Panc1 (cell line): Measurements from ENCODE around the gene ASTN2. TPM values are rescaled to one million over a fixed set of nuclear protein-coding genes. Genes with fewer than 3 reads are reported as not detected.

ENCODE experiments used
- ATAC-seq: fragments of 200-7000 bp; cut with Tn5 transposase; 2 replicates; pipeline ENCODE4 v1.9.1; 2020; ENCODE audit warnings: mild to moderate bottlenecking, moderate library complexity
- BruUV-seq: library from RNA; stranded (reverse); fragments of 400-500 nt; replicated peaks from 2 replicates; lab custom pipeline; 2021; lab: Mats Ljungman, UMichigan
- CTCF ChIA-PET: fragments of 300-600 bp; sonication (Branson Sonifier 250); formaldehyde crosslinking; loops from one replicate; lab custom pipeline; 2022; ENCODE audit warnings: antibody characterized with exemption; lab: Charles Lee
- POLR2A ChIA-PET: fragments of 300-600 bp; sonication (Branson Sonifier 250); formaldehyde crosslinking; loops from one replicate; lab custom pipeline; 2022; ENCODE audit warnings: antibody characterized with exemption; lab: Charles Lee
- DNase-seq: peaks from one replicate; pipeline ENCODE4 v3.0.0-alpha.2; 2010; ENCODE audit warnings: low read depth, low spot score
- H3K27ac ChIP-seq: 2 replicates; pipeline ENCODE4 v1.5.1; 2011; ENCODE audit warnings: mild to moderate bottlenecking, low read length, inconsistent platforms
- H3K27me3 ChIP-seq: fragments of 200-500 bp; sonication (Bioruptor generic); 2 replicates; pipeline ENCODE4 v1.6.0; 2014; ENCODE audit warnings: low read length, inconsistent platforms; ENCODE audit not compliant: control insufficient read depth, insufficient read depth
- H3K36me3 ChIP-seq: fragments of 200-500 bp; sonication (Bioruptor generic); 2 replicates; pipeline ENCODE4 v1.5.1; 2014; ENCODE audit warnings: inconsistent platforms, mild to moderate bottlenecking, low read length, moderate library complexity; ENCODE audit not compliant: control insufficient read depth, insufficient read depth
- H3K4me1 ChIP-seq: 2 replicates; pipeline ENCODE4 v1.5.1; 2011; ENCODE audit warnings: inconsistent platforms, mild to moderate bottlenecking, low read length, moderate library complexity; ENCODE audit not compliant: control insufficient read depth, insufficient read depth
- H3K4me3 ChIP-seq, 2 experiments: 2 replicates each; pipeline ENCODE4 v1.5.1; 2011 to 2012; ENCODE audit warnings: low read depth in 2 of 2, low read length in 2 of 2, mild to moderate bottlenecking in 2 of 2, inconsistent platforms in 1 of 2, moderate library complexity in 1 of 2
- H3K9me3 ChIP-seq: fragments of 200-500 bp; sonication (Bioruptor generic); 2 replicates; pipeline ENCODE4 v1.5.1; 2014; ENCODE audit warnings: low read depth, mild to moderate bottlenecking, inconsistent platforms, low read length, moderate library complexity; ENCODE audit not compliant: control insufficient read depth, insufficient read depth
- CTCF ChIP-seq: fragments of 450-650 bp; IDR thresholded peaks from 2 replicates; pipeline ENCODE4 v1.5.1; 2017; ENCODE audit warnings: mild to moderate bottlenecking
- POLR2AphosphoS5 ChIP-seq: IDR thresholded peaks from 2 replicates; pipeline ENCODE4 v1.6.1; 2012; ENCODE audit warnings: mild to moderate bottlenecking, low read depth, low read length, moderate library complexity
- SIN3A ChIP-seq: IDR thresholded peaks from 2 replicates; pipeline ENCODE4 v1.6.1; 2012; ENCODE audit warnings: low read depth, mild to moderate bottlenecking, low read length, moderate library complexity, borderline replicate concordance; ENCODE audit not compliant: insufficient read depth
- TCF7L2 ChIP-seq: IDR thresholded peaks from 2 replicates; pipeline ENCODE4 v1.6.1; 2011; ENCODE audit warnings: mild to moderate bottlenecking, low read depth, low read length, inconsistent platforms
- in situ Hi-C: cut with HindIII; loops from 2 replicates; pipeline ENCODE4 v1.10.0; 2016; ENCODE audit warnings: low sequenced_read_pairs, low pct_unique_long_range_greater_than_20kb
- intact Hi-C: fragments of 100-400 bp; cut with micrococcal nuclease; formaldehyde crosslinking; loops from one replicate; pipeline ENCODE4 v1.10.0; 2022; ENCODE audit not compliant: unreplicated experiment
- total RNA-seq: library from RNA; stranded (reverse); gene quantifications from one replicate; pipeline ENCODE4 v1.2.1, GENCODE V29; 2021; ENCODE audit not compliant: unreplicated experiment
- TF ChIP-seq, protein P1 (sequence below), 2 experiments: IDR thresholded peaks; 2 replicates each; pipeline ENCODE4 v1.6.1; 2011 to 2012; ENCODE audit warnings: low read depth in 2 of 2, control low read depth in 1 of 2, low read length in 1 of 2, mild to moderate bottlenecking in 1 of 2, moderate library complexity in 1 of 2; ENCODE audit not compliant: insufficient read depth in 1 of 2

Gene ASTN2
- total RNA-seq, 1 experiment from 2014 or later: 3.9 TPM

GRCh38 chr9:117204971-117205370 lies 209.9 kb downstream of the ASTN2 start:
- ChIA-PET CTCF (no interaction called here), POLR2A (no interaction called here)
- intact Hi-C loops: no loop called here
- no peaks in the 10 kb centered on the region for H3K27me3 ChIP-seq
- BruUV-seq: no TSS peak
- DNase-seq (no peak), ATAC-seq (no peak)
- TF ChIP-seq TCF7L2 (no peak), CTCF (no peak), SIN3A (no peak)
- no peaks in the 10 kb centered on the region for H3K4me1 ChIP-seq
- H3K9me3 ChIP-seq: no peaks in the 10 kb centered on the region
- no peak overlapping the region for H3K4me3 ChIP-seq
- in situ Hi-C loops: no loop called here
- H3K36me3 ChIP-seq: no peaks in the 10 kb centered on the region
- H3K27ac ChIP-seq: no peak overlapping the region

DNA sequence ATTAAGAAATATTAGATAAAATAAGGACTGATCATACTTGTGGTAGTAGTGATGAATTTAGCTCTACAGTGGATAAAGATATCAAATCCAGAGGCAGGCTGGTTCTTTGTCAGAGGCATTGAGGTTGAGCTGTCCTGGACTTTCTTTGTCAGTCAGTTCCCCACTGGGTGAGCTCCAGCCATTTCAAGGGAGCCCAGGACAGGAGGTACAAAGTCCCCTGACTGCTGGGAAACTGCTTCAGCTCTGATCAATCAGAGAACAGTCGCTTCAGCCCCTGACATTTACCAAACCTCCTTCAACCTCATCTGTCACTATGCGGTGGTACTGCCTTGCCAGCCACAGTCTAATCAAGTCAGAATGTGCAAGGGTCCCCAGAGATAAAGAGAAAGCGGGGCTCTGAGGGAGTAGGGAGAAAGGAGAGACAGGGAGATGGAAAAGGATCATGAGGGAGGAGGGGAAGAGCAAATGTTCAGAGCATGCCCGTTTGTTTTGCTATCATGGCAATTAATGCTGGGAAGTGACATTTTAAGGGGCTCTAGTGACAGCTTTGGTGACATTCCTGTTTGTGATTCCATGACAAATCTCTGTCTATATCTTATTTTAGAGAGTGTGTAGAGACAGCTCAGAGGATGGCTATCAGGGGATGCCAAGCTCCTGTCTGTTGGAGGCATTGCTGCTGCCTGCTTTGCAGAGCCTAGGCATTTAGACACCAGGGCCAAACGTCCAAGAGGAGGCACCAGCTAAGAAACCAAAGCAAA lies 223.2 kb downstream of the ASTN2 start:
- BruUV-seq: no TSS peak
- Histone ChIP-seq H3K4me3 (no peak overlapping the region), H3K9me3 (no peaks in the 10 kb centered on the region), H3K27ac (no peak overlapping the region), H3K36me3 (no peaks in the 10 kb centered on the region), H3K4me1 (no peaks in the 10 kb centered on the region), H3K27me3 (no peaks in the 10 kb centered on the region)
- DNase-seq (no peak), ATAC-seq (no peak)
- TF ChIP-seq, protein P1, sequence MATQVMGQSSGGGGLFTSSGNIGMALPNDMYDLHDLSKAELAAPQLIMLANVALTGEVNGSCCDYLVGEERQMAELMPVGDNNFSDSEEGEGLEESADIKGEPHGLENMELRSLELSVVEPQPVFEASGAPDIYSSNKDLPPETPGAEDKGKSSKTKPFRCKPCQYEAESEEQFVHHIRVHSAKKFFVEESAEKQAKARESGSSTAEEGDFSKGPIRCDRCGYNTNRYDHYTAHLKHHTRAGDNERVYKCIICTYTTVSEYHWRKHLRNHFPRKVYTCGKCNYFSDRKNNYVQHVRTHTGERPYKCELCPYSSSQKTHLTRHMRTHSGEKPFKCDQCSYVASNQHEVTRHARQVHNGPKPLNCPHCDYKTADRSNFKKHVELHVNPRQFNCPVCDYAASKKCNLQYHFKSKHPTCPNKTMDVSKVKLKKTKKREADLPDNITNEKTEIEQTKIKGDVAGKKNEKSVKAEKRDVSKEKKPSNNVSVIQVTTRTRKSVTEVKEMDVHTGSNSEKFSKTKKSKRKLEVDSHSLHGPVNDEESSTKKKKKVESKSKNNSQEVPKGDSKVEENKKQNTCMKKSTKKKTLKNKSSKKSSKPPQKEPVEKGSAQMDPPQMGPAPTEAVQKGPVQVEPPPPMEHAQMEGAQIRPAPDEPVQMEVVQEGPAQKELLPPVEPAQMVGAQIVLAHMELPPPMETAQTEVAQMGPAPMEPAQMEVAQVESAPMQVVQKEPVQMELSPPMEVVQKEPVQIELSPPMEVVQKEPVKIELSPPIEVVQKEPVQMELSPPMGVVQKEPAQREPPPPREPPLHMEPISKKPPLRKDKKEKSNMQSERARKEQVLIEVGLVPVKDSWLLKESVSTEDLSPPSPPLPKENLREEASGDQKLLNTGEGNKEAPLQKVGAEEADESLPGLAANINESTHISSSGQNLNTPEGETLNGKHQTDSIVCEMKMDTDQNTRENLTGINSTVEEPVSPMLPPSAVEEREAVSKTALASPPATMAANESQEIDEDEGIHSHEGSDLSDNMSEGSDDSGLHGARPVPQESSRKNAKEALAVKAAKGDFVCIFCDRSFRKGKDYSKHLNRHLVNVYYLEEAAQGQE (IDR thresholded peaks at IDR 0.05; ENCODE audit: insufficient read depth in 1 of 2, low read depth in 2 of 2, low read length in 1 of 2): no peak
- no peak for TF ChIP-seq SIN3A
- in situ Hi-C loops: no loop called here
- POLR2A ChIA-PET: no interaction called here
- intact Hi-C loops: no loop called here
- CTCF ChIA-PET: no interaction called here

DNA sequence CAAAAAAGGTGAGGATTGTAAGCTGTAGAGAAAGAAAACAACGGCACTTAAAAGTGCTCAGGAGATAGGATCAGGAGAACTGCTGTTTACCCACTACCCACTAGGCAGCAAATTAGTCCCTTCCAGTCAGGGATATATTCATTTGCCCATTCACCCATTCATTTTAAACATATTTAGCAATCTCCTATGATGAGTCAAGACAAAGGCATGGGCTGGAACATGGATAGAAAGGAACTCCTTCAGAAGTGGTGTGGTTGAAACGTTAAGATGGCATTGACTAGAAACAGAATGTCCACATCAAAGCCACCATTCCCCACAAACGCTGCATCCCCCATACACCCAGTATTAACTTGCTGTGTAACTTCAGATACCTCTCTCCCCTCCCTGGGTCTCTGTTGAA lies 225.7 kb downstream of the ASTN2 start:
- ATAC-seq (no peak), DNase-seq (no peak)
- POLR2A ChIA-PET: no interaction called here
- Histone ChIP-seq H3K4me1 (no peaks in the 10 kb centered on the region), H3K4me3 (no peak overlapping the region), H3K27ac (no peak overlapping the region), H3K27me3 (no peaks in the 10 kb centered on the region), H3K36me3 (no peaks in the 10 kb centered on the region), H3K9me3 (no peaks in the 10 kb centered on the region)
- CTCF ChIA-PET: no interaction called here
- TF ChIP-seq, protein P1 (IDR thresholded peaks at IDR 0.05; ENCODE audit: insufficient read depth in 1 of 2, low read depth in 2 of 2, low read length in 1 of 2): no peak
- TF ChIP-seq SIN3A (no peak), POLR2AphosphoS5 (no peak), CTCF (no peak)
- intact Hi-C loops: no loop called here
- no TSS peak for BruUV-seq
- in situ Hi-C loops: no loop called here
